H9 (cell line): Measurements from ENCODE around the gene CSRP3. TPM values are rescaled to one million over a fixed set of nuclear protein-coding genes. Genes with fewer than 3 reads are reported as not detected.

ENCODE experiments used
- DNase-seq: peaks from one replicate; pipeline ENCODE4 v3.0.0-alpha.2; 2017
- H2AFZ ChIP-seq: one replicate; pipeline ENCODE4 v1.6.1; 2013; ENCODE audit warnings: mild to moderate bottlenecking, low read length, control low read depth, moderate library complexity
- H2AK5ac ChIP-seq: 2 replicates; pipeline ENCODE4 v1.6.1; 2013; ENCODE audit warnings: low read length, control low read depth, mixed read lengths; ENCODE audit not compliant: insufficient read length
- H2BK120ac ChIP-seq: one replicate; pipeline ENCODE4 v1.6.1; 2013; ENCODE audit warnings: low read depth, mild to moderate bottlenecking, low read length, control low read depth, inconsistent platforms; ENCODE audit not compliant: poor library complexity, severe bottlenecking
- H2BK12ac ChIP-seq: 2 replicates; pipeline ENCODE4 v1.6.1; 2013; ENCODE audit warnings: low read length, control low read depth, mixed read lengths, low read depth; ENCODE audit not compliant: insufficient read length
- H2BK15ac ChIP-seq: 2 replicates; pipeline ENCODE4 v1.6.1; 2013; ENCODE audit warnings: low read depth, low read length, control low read depth
- H2BK20ac ChIP-seq: one replicate; pipeline ENCODE4 v1.6.1; 2013; ENCODE audit warnings: low read depth, mild to moderate bottlenecking, low read length, control low read depth, inconsistent platforms; ENCODE audit not compliant: poor library complexity, severe bottlenecking
- H2BK5ac ChIP-seq: 2 replicates; pipeline ENCODE4 v1.6.1; 2013; ENCODE audit warnings: low read length, control low read depth, mixed read lengths; ENCODE audit not compliant: insufficient read length
- H3K14ac ChIP-seq: 2 replicates; pipeline ENCODE4 v1.6.1; 2013; ENCODE audit warnings: low read length, control low read depth; ENCODE audit not compliant: insufficient read depth
- H3K18ac ChIP-seq: 2 replicates; pipeline ENCODE4 v1.6.1; 2013; ENCODE audit warnings: low read depth, mild to moderate bottlenecking, mixed read lengths, low read length, control low read depth; ENCODE audit not compliant: insufficient read length
- H3K23ac ChIP-seq: 2 replicates; pipeline ENCODE4 v1.6.1; 2013; ENCODE audit warnings: low read length, control low read depth, mixed read lengths, low read depth; ENCODE audit not compliant: insufficient read length
- H3K23me2 ChIP-seq: 2 replicates; pipeline ENCODE4 v1.6.1; 2013; ENCODE audit warnings: low read depth, mild to moderate bottlenecking, mixed read lengths, low read length, control low read depth; ENCODE audit not compliant: insufficient read length, poor library complexity, severe bottlenecking
- H3K27ac ChIP-seq: 2 replicates; pipeline ENCODE4 v1.5.1; 2013; ENCODE audit warnings: low read length, control low read depth, mixed read lengths, low read depth; ENCODE audit not compliant: insufficient read length
- H3K27me3 ChIP-seq: 2 replicates; pipeline ENCODE4 v1.6.1; 2013; ENCODE audit warnings: low read length, control low read depth, inconsistent platforms; ENCODE audit not compliant: insufficient read depth
- H3K4ac ChIP-seq: 2 replicates; pipeline ENCODE4 v1.6.1; 2013; ENCODE audit warnings: low read depth, mild to moderate bottlenecking, control low read depth, inconsistent platforms, low read length, moderate library complexity
- H3K4me1 ChIP-seq: 2 replicates; pipeline ENCODE4 v1.6.1; 2013; ENCODE audit warnings: low read length, control low read depth, inconsistent platforms; ENCODE audit not compliant: insufficient read depth
- H3K4me2 ChIP-seq: 2 replicates; pipeline ENCODE4 v1.6.1; 2013; ENCODE audit warnings: low read length, control low read depth, mixed read lengths; ENCODE audit not compliant: insufficient read length, insufficient read depth
- H3K56ac ChIP-seq: 2 replicates; pipeline ENCODE4 v1.6.1; 2013; ENCODE audit warnings: low read depth, mild to moderate bottlenecking, mixed read lengths, low read length, control low read depth; ENCODE audit not compliant: insufficient read length
- H3K79me1 ChIP-seq: 2 replicates; pipeline ENCODE4 v1.6.1; 2013; ENCODE audit warnings: low read depth, mild to moderate bottlenecking, moderate library complexity, low read length, control low read depth, inconsistent platforms; ENCODE audit not compliant: insufficient read depth, poor library complexity, severe bottlenecking
- H3K79me2 ChIP-seq: 2 replicates; pipeline ENCODE4 v1.6.1; 2013; ENCODE audit warnings: low read length, control low read depth, inconsistent platforms; ENCODE audit not compliant: insufficient read depth
- H3K9ac ChIP-seq: 2 replicates; pipeline ENCODE4 v1.6.1; 2013; ENCODE audit warnings: low read length, control low read depth, mixed read lengths; ENCODE audit not compliant: insufficient read length; ENCODE audit errors: extremely low read depth
- H3K9me3 ChIP-seq: one replicate; pipeline ENCODE4 v1.6.1; 2013; ENCODE audit warnings: low read depth, low read length, inconsistent platforms; ENCODE audit not compliant: control insufficient read depth
- H3T11ph ChIP-seq: one replicate; pipeline ENCODE4 v1.6.1; 2013; ENCODE audit warnings: mild to moderate bottlenecking, low read length, control low read depth, inconsistent platforms
- H4K20me1 ChIP-seq: one replicate; pipeline ENCODE4 v1.6.1; 2013; ENCODE audit not compliant: control insufficient read depth, insufficient read length, insufficient read depth
- H4K5ac ChIP-seq: 2 replicates; pipeline ENCODE4 v1.6.1; 2013; ENCODE audit warnings: low read depth, mild to moderate bottlenecking, mixed read lengths, low read length, control low read depth; ENCODE audit not compliant: insufficient read length
- H4K8ac ChIP-seq: replicated peaks from 2 replicates; pipeline ENCODE4 v1.6.1; 2013; ENCODE audit warnings: low read length, control low read depth, mixed read lengths, low read depth; ENCODE audit not compliant: insufficient read length
- H4K91ac ChIP-seq: 2 replicates; pipeline ENCODE4 v1.6.1; 2013; ENCODE audit warnings: low read depth, mild to moderate bottlenecking, moderate library complexity, mixed read lengths, low read length, control low read depth; ENCODE audit not compliant: insufficient read length
- H3K27ac Mint-ChIP-seq, 3 experiments: 2 replicates in 2 of 3; 3 replicates in 1 of 3; pipeline ENCODE4 v1.8.0; 2020 to 2021; ENCODE audit warnings: mixed read lengths in 3 of 3, mild to moderate bottlenecking in 1 of 3, moderate library complexity in 1 of 3
- H3K27me3 Mint-ChIP-seq: 2 replicates; pipeline ENCODE4 v1.8.0; 2021; ENCODE audit warnings: low read depth, mild to moderate bottlenecking, moderate library complexity, mixed read lengths
- H3K36me3 Mint-ChIP-seq, 3 experiments: 2 replicates in 2 of 3; 3 replicates in 1 of 3; pipeline ENCODE4 v1.8.0; 2020 to 2021; ENCODE audit warnings: low read depth in 3 of 3, mixed read lengths in 3 of 3; ENCODE audit not compliant: insufficient read depth in 1 of 3
- H3K4me1 Mint-ChIP-seq, 2 experiments: 2 replicates each; pipeline ENCODE4 v1.8.0; 2020; ENCODE audit warnings: mixed read lengths in 2 of 2
- H3K4me3 Mint-ChIP-seq, 2 experiments: 2 replicates in 1 of 2; 3 replicates in 1 of 2; pipeline ENCODE4 v1.8.0; 2020 to 2021; ENCODE audit warnings: mild to moderate bottlenecking in 2 of 2, mixed read lengths in 2 of 2, moderate library complexity in 1 of 2
- H3K9me3 Mint-ChIP-seq, 2 experiments: 2 replicates in 1 of 2; 3 replicates in 1 of 2; pipeline ENCODE4 v1.8.0; 2020; ENCODE audit warnings: mild to moderate bottlenecking in 2 of 2, mixed read lengths in 2 of 2, moderate library complexity in 1 of 2
- WGBS: extraction: QIAGEN DNeasy Blood & Tissue Kit; methylation state at CpG from one replicate; pipeline ENCODE4 v1.1.7; 2013; ENCODE audit warnings: missing lambda C conversion rate, low lambda C conversion rate, mixed read lengths; ENCODE audit not compliant: insufficient read length; ENCODE audit errors: extremely low coverage; 5-methylcytosine and 5-hydroxymethylcytosine counted together
- total RNA-seq: library from RNA; stranded (reverse); gene quantifications from 2 replicates; pipeline ENCODE4 v1.2.1, GENCODE V29; 2021
- TF ChIP-seq, protein P1 (sequence below): fragments of 200-600 bp; sonication (generic); conservative IDR thresholded peaks from 3 replicates; pipeline ENCODE4 v1.8.0; 2021; ENCODE audit warnings: antibody characterized with exemption, mild to moderate bottlenecking

Gene CSRP3
- total RNA-seq, 1 experiment from 2014 or later: not detected

DNA sequence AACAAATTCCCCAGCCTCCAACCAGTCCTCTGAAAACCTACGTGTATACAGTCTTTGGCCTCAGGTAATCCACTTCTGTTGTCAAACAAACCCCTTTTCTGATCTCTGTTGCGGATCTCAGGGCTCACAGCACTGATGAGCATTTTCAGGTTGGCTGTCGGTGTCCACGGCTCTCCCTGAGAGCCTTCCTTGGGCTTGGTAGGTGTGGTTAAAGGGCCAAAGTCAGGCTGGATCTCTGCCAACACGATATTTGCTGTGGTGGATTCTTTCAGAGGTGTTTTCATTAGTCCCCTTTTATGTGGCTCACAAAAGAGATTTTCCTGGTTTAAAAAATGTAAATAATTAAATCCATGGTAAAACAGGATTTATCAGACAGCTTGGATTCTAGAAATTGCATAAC lies 36.0 kb upstream of the CSRP3 start:
- TF ChIP-seq, protein P1, sequence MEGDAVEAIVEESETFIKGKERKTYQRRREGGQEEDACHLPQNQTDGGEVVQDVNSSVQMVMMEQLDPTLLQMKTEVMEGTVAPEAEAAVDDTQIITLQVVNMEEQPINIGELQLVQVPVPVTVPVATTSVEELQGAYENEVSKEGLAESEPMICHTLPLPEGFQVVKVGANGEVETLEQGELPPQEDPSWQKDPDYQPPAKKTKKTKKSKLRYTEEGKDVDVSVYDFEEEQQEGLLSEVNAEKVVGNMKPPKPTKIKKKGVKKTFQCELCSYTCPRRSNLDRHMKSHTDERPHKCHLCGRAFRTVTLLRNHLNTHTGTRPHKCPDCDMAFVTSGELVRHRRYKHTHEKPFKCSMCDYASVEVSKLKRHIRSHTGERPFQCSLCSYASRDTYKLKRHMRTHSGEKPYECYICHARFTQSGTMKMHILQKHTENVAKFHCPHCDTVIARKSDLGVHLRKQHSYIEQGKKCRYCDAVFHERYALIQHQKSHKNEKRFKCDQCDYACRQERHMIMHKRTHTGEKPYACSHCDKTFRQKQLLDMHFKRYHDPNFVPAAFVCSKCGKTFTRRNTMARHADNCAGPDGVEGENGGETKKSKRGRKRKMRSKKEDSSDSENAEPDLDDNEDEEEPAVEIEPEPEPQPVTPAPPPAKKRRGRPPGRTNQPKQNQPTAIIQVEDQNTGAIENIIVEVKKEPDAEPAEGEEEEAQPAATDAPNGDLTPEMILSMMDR: no peak
- no peak overlapping the region; a peak in 1 of 7 replicates for H3K27ac Mint-ChIP-seq
- no peak overlapping the region for H3K9ac ChIP-seq
- H2AK5ac ChIP-seq: no peak overlapping the region
- H3K27me3 Mint-ChIP-seq: peaks cover 14% of the 10 kb centered on the region
- peaks cover 16% of the 10 kb centered on the region for H3K23me2 ChIP-seq
- H2BK5ac ChIP-seq: no peak overlapping the region
- H3K4me1 Mint-ChIP-seq: peaks cover 7 to 14% of the 10 kb centered on the region in 2 experiments; a peak in 3 of 4 replicates
- H3K18ac ChIP-seq: no peak overlapping the region
- H4K20me1 ChIP-seq: no peaks in the 10 kb centered on the region
- H2BK15ac ChIP-seq: no peak overlapping the region
- no peak overlapping the region for H3K4ac ChIP-seq
- peaks cover 14 to 41% (median 40%) of the 10 kb centered on the region in 3 experiments; a peak in 6 of 7 replicates for H3K36me3 Mint-ChIP-seq
- no CpG with 5 or more reads among the region's 5 CpGs for WGBS
- H2BK12ac ChIP-seq: no peak overlapping the region
- DNase-seq: no peak
- H3K23ac ChIP-seq: no peak overlapping the region
- no peak overlapping the region for H4K91ac ChIP-seq
- H2AFZ ChIP-seq: no peak overlapping the region
- no peak overlapping the region for H4K8ac ChIP-seq
- H3K27me3 ChIP-seq: peaks cover under 1% of the 10 kb centered on the region; the same call in 1 of the 2 replicates
- no peaks in the 10 kb centered on the region for H3K9me3 ChIP-seq
- H3K9me3 Mint-ChIP-seq: no peaks in the 10 kb centered on the region; a peak in 1 of 5 replicates
- H2BK120ac ChIP-seq: no peak overlapping the region
- H3K4me2 ChIP-seq: no peak overlapping the region
- no peak overlapping the region for H4K5ac ChIP-seq
- H3K27ac ChIP-seq: no peak overlapping the region
- no peak overlapping the region for H2BK20ac ChIP-seq
- no peak overlapping the region for H3K56ac ChIP-seq
- H3T11ph ChIP-seq: no peak overlapping the region
- no peak overlapping the region for H3K14ac ChIP-seq
- H3K79me2 ChIP-seq: no peaks in the 10 kb centered on the region
- H3K4me1 ChIP-seq: no peaks in the 10 kb centered on the region
- no peak overlapping the region for H3K4me3 Mint-ChIP-seq
- H3K79me1 ChIP-seq: no peaks in the 10 kb centered on the region
